NCI-H2029 (cell line): ENCODE results near the gene NCOR2.
A peak's percentile ranks its signal among the peaks of the same experiment; 100 is the strongest.

Experiments
- DNase-seq: peaks from one replicate; lab custom pipeline; 2025; lab: John Stamatoyannopoulos, UW

Gene NCOR2

DNA sequence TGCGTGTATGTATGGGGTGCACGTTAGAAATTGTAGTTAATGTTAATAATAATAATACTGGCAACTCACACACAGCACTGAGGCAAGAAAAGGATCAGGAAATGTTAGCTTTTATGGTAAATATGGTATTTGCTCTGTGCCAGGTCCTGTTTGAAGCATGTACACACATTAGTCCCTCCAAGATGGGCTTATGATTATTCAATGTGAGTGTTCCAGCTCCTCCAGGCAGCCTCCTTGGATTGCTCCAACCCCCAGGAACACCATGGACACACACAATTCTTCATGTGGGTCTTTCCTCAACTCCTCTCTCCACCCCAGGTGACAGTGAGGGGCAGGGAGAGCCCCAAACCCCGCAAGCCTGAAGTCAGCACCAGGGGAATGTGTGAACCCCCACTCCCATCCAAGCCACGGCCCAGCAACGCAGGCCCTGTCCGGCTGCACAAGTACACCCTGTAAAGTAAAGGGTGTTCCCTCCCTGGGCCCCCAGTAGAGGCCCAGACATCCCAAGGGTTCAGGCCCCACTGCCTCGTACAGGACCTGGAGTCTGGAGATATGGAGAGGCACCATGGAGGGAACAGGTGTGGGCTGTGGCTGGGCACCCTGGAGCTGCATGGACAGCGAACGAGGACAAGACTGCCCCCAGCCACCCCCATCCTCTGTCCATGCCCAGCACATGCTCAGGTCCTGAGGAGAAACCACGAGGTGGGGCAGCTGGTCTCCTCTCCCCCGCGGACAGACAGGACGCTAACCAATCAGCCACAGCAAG, 41.3 kb downstream of the NCOR2 start:
- DNase-seq = no peak

DNA sequence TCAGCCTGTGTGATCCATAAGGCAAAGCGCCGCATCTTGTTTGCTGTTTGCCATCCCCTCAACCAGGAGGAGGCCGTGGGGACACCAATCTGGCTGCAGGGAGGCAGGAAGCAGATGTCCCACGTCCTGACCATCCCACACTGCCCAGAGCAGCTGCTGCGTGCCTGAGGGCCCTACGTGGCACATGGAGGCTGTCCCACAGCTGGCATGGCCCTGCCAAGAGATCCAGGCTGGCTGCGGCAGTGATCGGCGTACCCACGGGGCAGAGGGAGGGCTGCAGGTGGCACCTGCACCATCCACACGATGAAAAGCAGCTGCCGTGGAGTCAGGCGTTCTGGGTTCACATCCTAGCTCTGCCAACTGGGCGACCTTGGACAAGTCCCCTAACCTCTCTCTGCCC, 42.0 kb downstream of the NCOR2 start:
- DNase-seq = no peak

DNA sequence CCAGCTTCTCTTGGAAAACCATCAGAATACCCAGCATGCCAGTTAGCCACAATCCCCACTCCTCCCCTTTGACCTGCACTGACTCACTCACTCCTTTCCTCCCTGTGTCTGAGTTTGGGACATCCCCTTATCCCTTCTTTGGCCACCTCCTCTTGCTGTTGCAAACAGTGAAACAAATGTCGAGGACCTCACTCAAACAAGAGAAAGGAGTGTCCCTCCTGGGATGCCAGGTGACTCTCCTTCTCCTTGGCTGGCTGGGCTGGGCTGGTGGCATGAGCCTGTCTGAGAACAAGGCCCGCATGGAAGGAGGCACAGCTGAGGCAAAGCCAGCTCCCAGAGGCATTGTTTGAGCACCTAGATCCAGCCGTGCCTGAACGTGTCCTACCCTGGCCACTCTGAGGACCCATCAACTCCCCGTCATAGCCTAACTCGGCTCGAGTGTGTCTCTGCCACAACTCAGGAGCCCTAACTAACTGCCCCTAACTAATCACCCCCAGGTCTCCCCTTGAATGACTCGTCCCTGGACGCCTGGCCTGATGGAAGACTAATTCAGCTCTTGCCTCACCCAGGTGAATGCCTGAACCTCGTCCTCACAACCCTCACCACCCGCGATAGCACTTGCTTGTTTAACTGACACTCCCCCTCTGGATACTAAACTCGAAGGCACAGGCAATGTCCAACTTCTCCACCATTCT, 43.0 kb downstream of the NCOR2 start:
- no peak for DNase-seq

DNA sequence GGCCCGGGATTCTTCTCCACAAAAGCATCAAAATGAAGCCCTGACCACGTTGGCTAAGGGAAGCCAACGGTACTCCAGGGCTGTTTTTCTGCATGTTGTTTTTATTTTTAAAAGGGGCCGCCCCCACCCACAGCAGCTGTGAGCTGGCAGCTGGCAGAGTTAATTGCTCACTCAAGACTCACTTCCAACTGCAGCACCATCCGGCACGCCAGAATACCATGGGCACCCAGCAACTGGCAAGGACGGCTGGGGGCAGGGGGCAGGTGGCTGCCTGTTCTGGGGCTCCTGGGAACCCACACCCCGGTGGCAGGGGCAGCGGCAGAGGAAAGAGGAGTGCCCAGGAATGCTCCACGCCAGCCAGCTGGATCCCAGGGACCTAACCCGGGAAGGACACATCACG, 44.3 kb downstream of the NCOR2 start:
- peak; percentile 59 for DNase-seq

DNA sequence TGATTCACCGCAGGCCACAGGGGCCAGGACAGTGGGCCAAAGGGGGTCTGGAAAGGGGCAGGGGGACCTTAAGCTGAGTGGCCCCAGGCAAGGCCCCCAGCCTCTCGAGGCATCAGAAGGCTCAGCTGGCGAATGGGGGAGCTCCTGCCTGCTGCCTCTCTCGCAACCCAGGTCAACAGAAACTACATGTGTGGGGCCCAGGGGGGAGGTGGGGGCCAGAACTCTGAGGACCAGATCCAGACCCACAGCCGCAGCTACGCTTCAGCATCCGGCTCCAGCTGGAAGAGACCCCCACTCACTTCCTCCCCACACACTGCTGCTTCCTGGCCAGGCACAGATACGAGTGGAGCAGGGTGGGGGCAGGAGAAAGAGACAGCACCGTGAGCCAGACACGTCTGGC, 46.5 kb downstream of the NCOR2 start:
- DNase-seq = no peak

DNA sequence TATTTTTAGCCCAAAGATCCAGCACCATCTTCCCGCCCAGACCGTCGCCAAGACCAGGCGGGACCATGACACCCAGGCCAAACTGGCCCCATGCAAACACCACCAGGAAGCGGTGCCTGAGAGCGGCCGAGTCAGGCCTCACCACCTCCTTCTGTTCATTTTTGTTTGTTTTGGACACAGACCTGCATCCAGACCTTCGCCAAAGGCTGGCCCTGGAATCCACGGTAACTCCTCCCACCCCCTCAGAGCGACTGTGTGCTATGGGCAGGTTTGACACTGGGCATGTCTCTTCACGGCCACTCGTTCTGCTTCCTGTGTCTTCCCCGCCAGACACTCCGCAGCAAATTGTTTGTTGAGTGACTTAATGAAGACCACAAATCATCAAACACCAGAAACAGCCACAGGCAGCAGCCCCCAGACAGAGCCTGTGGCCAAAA, 47.1 kb downstream of the NCOR2 start:
- peak; percentile 95 for DNase-seq

DNA sequence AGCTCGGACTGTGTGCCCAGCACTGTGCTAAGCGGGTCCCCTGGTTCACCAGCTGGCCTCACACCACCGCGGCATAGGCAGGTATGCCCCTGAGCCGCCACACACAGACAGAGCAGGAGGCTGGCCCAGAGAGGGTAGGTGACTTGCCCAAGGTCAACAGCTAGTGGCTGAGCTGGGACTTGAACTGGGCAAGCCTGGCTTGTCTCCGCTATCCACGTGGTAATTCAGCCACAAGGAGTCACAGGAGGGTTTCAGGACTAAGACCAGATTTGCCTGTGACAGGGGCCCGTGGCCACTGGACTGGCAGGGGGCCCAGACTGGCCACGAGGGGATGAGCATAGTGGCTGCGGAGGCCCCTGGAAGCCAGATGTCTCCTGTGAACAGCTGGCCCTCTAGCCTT, 47.7 kb downstream of the NCOR2 start:
- DNase-seq = no peak

DNA sequence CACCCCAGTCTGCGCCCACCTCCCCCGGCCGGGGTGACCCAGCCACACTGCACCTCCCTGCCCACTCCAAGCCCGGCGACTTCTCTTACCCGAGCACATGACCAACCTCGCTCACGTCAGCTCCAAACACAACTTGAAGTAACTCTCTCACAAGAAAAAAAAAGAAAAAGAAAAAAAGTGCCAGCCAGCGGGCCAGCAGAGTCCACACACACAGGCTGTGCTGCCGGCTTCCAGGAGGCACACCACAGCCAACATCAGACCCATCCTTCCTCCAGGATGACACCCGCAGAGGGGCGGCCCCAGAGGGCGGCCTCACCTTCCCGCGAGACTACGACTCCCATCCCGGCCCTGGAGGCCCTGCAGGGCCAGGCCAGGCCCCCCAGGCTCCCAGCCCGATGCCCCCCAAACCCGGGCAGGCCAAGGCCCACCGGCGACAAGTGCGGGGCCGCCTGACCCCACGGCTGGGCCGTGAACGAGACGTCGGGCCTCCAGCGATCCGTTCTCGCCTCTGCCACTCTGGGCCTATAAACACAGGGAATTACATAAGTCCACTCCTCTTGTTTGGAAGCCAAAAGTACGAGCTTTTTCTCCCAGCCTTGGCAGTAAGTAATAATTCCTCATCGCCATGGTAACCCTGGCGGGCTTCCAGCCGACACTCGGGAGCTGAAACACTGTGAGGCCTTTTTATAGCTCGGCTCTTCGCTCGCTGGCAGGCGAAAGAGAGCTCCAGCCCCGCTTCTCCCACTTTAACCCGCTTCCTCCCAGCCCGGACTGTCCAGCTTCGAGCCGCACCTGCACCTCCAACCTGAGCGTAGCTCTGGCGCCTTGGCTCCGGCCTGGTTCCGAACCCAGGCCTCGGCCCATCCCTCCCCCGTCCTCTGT, 49.1 kb downstream of the NCOR2 start:
- DNase-seq = peak; percentile 97
